ENCODE measurements around the gene GATAD2A.
A peak's percentile ranks its signal among the peaks of the same experiment; 100 is the strongest.
"Not testable (repeated sequence)": the region's sequence is repeated elsewhere in the genome, so short reads cannot be mapped to it uniquely, and the experiment has no call there.

The GATAD2A gene

GRCh38 chr19:19404879-19405860, at the start of gene GATAD2A:
Gene GATAD2A (plus strand): TSS chr19:19405675. CDS start chr19:19465346, 59,671 bp downstream.
- peak; percentile 88 to 92 for DNase-seq

- DNase-seq, result no peak
These were observed 49.0 kb upstream of the GATAD2A start for GRCh38 chr19:19356500-19356899.

GRCh38 chr19:19356901-19357566, 48.4 kb upstream of the GATAD2A start:
- no peak for DNase-seq

GRCh38 chr19:19361075-19361594, 44.3 kb upstream of the GATAD2A start:
- peak; percentile 57 to 61 for DNase-seq

- no peak for DNase-seq
These were observed 43.4 kb upstream of the GATAD2A start for GRCh38 chr19:19362075-19362474.

GRCh38 chr19:19366434-19367396, 38.8 kb upstream of the GATAD2A start:
- peak; percentile 59 to 66 for DNase-seq

GRCh38 chr19:19368087-19368486, 37.4 kb upstream of the GATAD2A start:
- DNase-seq, result no peak

- no peak for DNase-seq
These were observed 34.4 kb upstream of the GATAD2A start for GRCh38 chr19:19371059-19371458.

- peak in 1 of 2 experiments; percentile 15 for DNase-seq
These were observed 32.6 kb upstream of the GATAD2A start for GRCh38 chr19:19372656-19373416.

- DNase-seq, result no peak
These were observed 25.9 kb upstream of the GATAD2A start for GRCh38 chr19:19379527-19379926.

- DNase-seq, result not testable (repeated sequence)
These were observed 25.2 kb upstream of the GATAD2A start for GRCh38 chr19:19380316-19380715.

GRCh38 chr19:19381007-19381926, 24.2 kb upstream of the GATAD2A start:
- no peak for DNase-seq

- DNase-seq, result no peak
These were observed 23.4 kb upstream of the GATAD2A start for GRCh38 chr19:19382118-19382517.

- no peak for DNase-seq
These were observed 21.0 kb upstream of the GATAD2A start for GRCh38 chr19:19384486-19384885.

- peak; percentile 99 for DNase-seq
These were observed 20.2 kb upstream of the GATAD2A start for GRCh38 chr19:19385131-19385895.

GRCh38 chr19:19385896-19386869, 19.3 kb upstream of the GATAD2A start:
- peak; percentile 44 to 53 for DNase-seq

GRCh38 chr19:19387108-19387507, 18.4 kb upstream of the GATAD2A start:
- no peak for DNase-seq
